ENCODE data around the gene USH2A.

USH2A gene

DNA sequence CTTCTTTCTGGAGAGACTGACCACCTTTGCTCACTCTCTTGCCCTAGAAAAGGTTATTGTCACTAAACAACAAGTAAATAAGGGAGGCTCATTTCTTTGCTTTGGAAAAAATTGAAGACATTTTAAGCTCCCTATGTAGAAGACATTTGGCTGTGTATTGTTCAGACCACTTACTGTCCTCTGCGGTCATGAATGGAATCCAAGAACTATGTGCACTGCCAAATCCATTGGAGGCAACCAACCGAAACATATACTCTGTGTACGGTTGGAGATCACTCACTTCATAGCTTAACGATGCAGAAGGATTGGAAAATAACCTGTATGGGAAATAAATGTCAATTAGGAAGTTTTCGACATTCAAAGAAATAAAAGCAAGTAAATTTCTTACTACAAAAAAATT, 523.3 kb downstream of the USH2A start:
- H3K4me1 ChIP-seq (ENCODE audit: control insufficient read depth, insufficient read depth, low read length, poor library complexity, severe bottlenecking), result peaks cover 3% of the 10 kb centered on the region
- H3K27ac ChIP-seq (ENCODE audit: low read depth, low read length, severe bottlenecking), result no peak overlapping the region
- no peak overlapping the region for H3K4me3 ChIP-seq (ENCODE audit: extremely low read depth, insufficient read depth, low read length, poor library complexity, severe bottlenecking)
- no peaks in the 10 kb centered on the region for H3K36me3 ChIP-seq (ENCODE audit: control insufficient read depth, insufficient read depth, low read length)
- H3K9me3 ChIP-seq (ENCODE audit: control insufficient read depth, low read length), result no peaks in the 10 kb centered on the region
- WGBS, 2 experiments (ENCODE audit: insufficient coverage in 2 of 2), result 96 to 97% methylated on average over 3 of the region's 5 CpGs

- Histone ChIP-seq H3K36me3 (ENCODE audit: control insufficient read depth, insufficient read depth, low read length) (no peaks in the 10 kb centered on the region), H3K4me3 (ENCODE audit: extremely low read depth, insufficient read depth, low read length, poor library complexity, severe bottlenecking) (no peak overlapping the region), H3K9me3 (ENCODE audit: control insufficient read depth, low read length) (no peaks in the 10 kb centered on the region), H3K4me1 (ENCODE audit: control insufficient read depth, insufficient read depth, low read length, poor library complexity, severe bottlenecking) (peaks cover 3% of the 10 kb centered on the region), H3K27ac (ENCODE audit: low read depth, low read length, severe bottlenecking) (no peak overlapping the region)
- WGBS, 2 experiments (ENCODE audit: insufficient coverage in 2 of 2), result no CpG with 5 or more reads among the region's 3 CpGs
Measured at GRCh38 chr1:215895893-215896292, 527.4 kb downstream of the USH2A start.

- WGBS, 2 experiments (ENCODE audit: insufficient coverage in 2 of 2), result no CpG with 5 or more reads among the region's 2 CpGs
- H3K36me3 ChIP-seq (ENCODE audit: control insufficient read depth, insufficient read depth, low read length), result no peaks in the 10 kb centered on the region
Measured at GRCh38 chr1:215895276-215895675, 528.0 kb downstream of the USH2A start.

GRCh38 chr1:215894617-215895016, 528.6 kb downstream of the USH2A start:
- Histone ChIP-seq H3K27ac (ENCODE audit: low read depth, low read length, severe bottlenecking) (no peak overlapping the region), H3K4me3 (ENCODE audit: extremely low read depth, insufficient read depth, low read length, poor library complexity, severe bottlenecking) (no peak overlapping the region), H3K36me3 (ENCODE audit: control insufficient read depth, insufficient read depth, low read length) (no peaks in the 10 kb centered on the region), H3K4me1 (ENCODE audit: control insufficient read depth, insufficient read depth, low read length, poor library complexity, severe bottlenecking) (peaks cover 3% of the 10 kb centered on the region), H3K9me3 (ENCODE audit: control insufficient read depth, low read length) (no peaks in the 10 kb centered on the region)
- 93 to 100% methylated on average over 2 to 3 of the region's 4 CpGs for WGBS, 2 experiments (ENCODE audit: insufficient coverage in 2 of 2)

More at GRCh38 chr1:215895276-215895675, 528.0 kb downstream of the USH2A start:
- Histone ChIP-seq H3K27ac (ENCODE audit: low read depth, low read length, severe bottlenecking) (no peak overlapping the region), H3K9me3 (ENCODE audit: control insufficient read depth, low read length) (no peaks in the 10 kb centered on the region), H3K4me3 (ENCODE audit: extremely low read depth, insufficient read depth, low read length, poor library complexity, severe bottlenecking) (no peak overlapping the region), H3K4me1 (ENCODE audit: control insufficient read depth, insufficient read depth, low read length, poor library complexity, severe bottlenecking) (peaks cover 3% of the 10 kb centered on the region)

- WGBS, 2 experiments (ENCODE audit: insufficient coverage in 2 of 2), result 100% methylated on average over 1 of the region's 7 CpGs; no CpG with 5 or more reads in 1 of the 2 experiments
- H3K4me3 ChIP-seq (ENCODE audit: extremely low read depth, insufficient read depth, low read length, poor library complexity, severe bottlenecking), result no peak overlapping the region
- H3K36me3 ChIP-seq (ENCODE audit: control insufficient read depth, insufficient read depth, low read length), result no peaks in the 10 kb centered on the region
- H3K9me3 ChIP-seq (ENCODE audit: control insufficient read depth, low read length), result no peaks in the 10 kb centered on the region
- no peak overlapping the region for H3K27ac ChIP-seq (ENCODE audit: low read depth, low read length, severe bottlenecking)
- H3K4me1 ChIP-seq (ENCODE audit: control insufficient read depth, insufficient read depth, low read length, poor library complexity, severe bottlenecking), result peaks cover 3% of the 10 kb centered on the region
Measured at GRCh38 chr1:215891266-215892057, 531.8 kb downstream of the USH2A start.

- Histone ChIP-seq H3K27ac (ENCODE audit: low read depth, low read length, severe bottlenecking) (no peak overlapping the region), H3K4me3 (ENCODE audit: extremely low read depth, insufficient read depth, low read length, poor library complexity, severe bottlenecking) (no peak overlapping the region), H3K4me1 (ENCODE audit: control insufficient read depth, insufficient read depth, low read length, poor library complexity, severe bottlenecking) (peaks cover 3% of the 10 kb centered on the region), H3K9me3 (ENCODE audit: control insufficient read depth, low read length) (no peaks in the 10 kb centered on the region), H3K36me3 (ENCODE audit: control insufficient read depth, insufficient read depth, low read length) (no peaks in the 10 kb centered on the region)
- no CpG with 5 or more reads among the region's 3 CpGs for WGBS, 2 experiments (ENCODE audit: insufficient coverage in 2 of 2)
Measured at GRCh38 chr1:215890438-215890837, 532.8 kb downstream of the USH2A start.

- Histone ChIP-seq H3K4me3 (ENCODE audit: extremely low read depth, insufficient read depth, low read length, poor library complexity, severe bottlenecking) (no peak overlapping the region), H3K36me3 (ENCODE audit: control insufficient read depth, insufficient read depth, low read length) (no peaks in the 10 kb centered on the region), H3K4me1 (ENCODE audit: control insufficient read depth, insufficient read depth, low read length, poor library complexity, severe bottlenecking) (no peaks in the 10 kb centered on the region), H3K27ac (ENCODE audit: low read depth, low read length, severe bottlenecking) (no peak overlapping the region), H3K9me3 (ENCODE audit: control insufficient read depth, low read length) (no peaks in the 10 kb centered on the region)
- WGBS, 2 experiments (ENCODE audit: insufficient coverage in 2 of 2), result 33 to 80% methylated on average over 1 of the region's 3 CpGs
Measured at GRCh38 chr1:215889871-215890270, 533.4 kb downstream of the USH2A start.

DNA sequence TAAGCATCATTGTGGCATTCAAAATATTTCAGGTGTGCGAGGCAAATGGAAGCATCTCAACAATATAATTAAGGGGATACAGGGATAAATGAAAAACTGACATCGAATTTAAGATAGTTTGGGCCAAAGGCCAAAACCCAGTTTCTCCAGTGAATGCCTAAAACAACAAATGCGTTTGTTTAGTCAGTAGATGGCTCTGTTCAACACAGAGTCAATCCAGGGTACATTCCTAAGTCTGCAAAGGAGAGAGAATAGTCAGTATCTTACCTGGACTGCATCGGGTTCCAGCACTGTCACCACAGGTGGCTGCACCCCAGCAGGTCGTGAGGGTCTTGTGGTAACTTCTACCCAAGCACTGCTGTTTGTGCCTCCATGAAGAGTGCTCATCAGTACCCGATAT, 535.1 kb downstream of the USH2A start:
- 77 to 83% methylated on average over 5 of the region's 6 CpGs for WGBS, 2 experiments (ENCODE audit: insufficient coverage in 2 of 2)
- no peaks in the 10 kb centered on the region for H3K36me3 ChIP-seq (ENCODE audit: control insufficient read depth, insufficient read depth, low read length)
- no peak overlapping the region for H3K27ac ChIP-seq (ENCODE audit: low read depth, low read length, severe bottlenecking)
- no peaks in the 10 kb centered on the region for H3K4me1 ChIP-seq (ENCODE audit: control insufficient read depth, insufficient read depth, low read length, poor library complexity, severe bottlenecking)
- no peak overlapping the region for H3K4me3 ChIP-seq (ENCODE audit: extremely low read depth, insufficient read depth, low read length, poor library complexity, severe bottlenecking)
- H3K9me3 ChIP-seq (ENCODE audit: control insufficient read depth, low read length), result no peaks in the 10 kb centered on the region

GRCh38 chr1:215887627-215888026, 535.6 kb downstream of the USH2A start:
- Histone ChIP-seq H3K4me3 (ENCODE audit: extremely low read depth, insufficient read depth, low read length, poor library complexity, severe bottlenecking) (no peak overlapping the region), H3K36me3 (ENCODE audit: control insufficient read depth, insufficient read depth, low read length) (no peaks in the 10 kb centered on the region), H3K9me3 (ENCODE audit: control insufficient read depth, low read length) (no peaks in the 10 kb centered on the region), H3K27ac (ENCODE audit: low read depth, low read length, severe bottlenecking) (no peak overlapping the region), H3K4me1 (ENCODE audit: control insufficient read depth, insufficient read depth, low read length, poor library complexity, severe bottlenecking) (no peaks in the 10 kb centered on the region)
- WGBS, 2 experiments (ENCODE audit: insufficient coverage in 2 of 2), result 82% methylated on average over 1 of the region's 2 CpGs; no CpG with 5 or more reads in 1 of the 2 experiments

DNA sequence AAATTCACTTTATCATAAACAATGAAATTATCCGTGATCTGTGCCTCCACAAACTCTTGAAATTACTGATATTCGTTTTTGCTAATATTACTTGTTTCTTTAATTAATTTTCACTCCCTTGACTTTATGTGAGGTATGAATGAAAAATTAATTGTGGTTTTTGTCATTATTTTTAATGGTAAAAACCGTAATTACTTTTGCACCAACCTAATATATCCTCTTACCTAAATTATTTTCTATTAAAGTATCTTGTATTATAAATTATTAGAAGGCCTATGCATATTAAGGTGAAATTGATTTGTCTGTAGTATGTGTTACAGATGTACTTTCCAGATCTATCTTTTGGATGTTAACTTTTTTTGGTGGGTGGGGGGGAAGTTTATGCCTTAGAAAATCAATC, 540.2 kb downstream of the USH2A start:
- no CpG with 5 or more reads among the region's 3 CpGs for WGBS, 2 experiments (ENCODE audit: insufficient coverage in 2 of 2)
- Histone ChIP-seq H3K4me3 (ENCODE audit: extremely low read depth, insufficient read depth, low read length, poor library complexity, severe bottlenecking) (no peak overlapping the region), H3K4me1 (ENCODE audit: control insufficient read depth, insufficient read depth, low read length, poor library complexity, severe bottlenecking) (no peaks in the 10 kb centered on the region), H3K27ac (ENCODE audit: low read depth, low read length, severe bottlenecking) (no peak overlapping the region), H3K9me3 (ENCODE audit: control insufficient read depth, low read length) (no peaks in the 10 kb centered on the region), H3K36me3 (ENCODE audit: control insufficient read depth, insufficient read depth, low read length) (no peaks in the 10 kb centered on the region)

DNA sequence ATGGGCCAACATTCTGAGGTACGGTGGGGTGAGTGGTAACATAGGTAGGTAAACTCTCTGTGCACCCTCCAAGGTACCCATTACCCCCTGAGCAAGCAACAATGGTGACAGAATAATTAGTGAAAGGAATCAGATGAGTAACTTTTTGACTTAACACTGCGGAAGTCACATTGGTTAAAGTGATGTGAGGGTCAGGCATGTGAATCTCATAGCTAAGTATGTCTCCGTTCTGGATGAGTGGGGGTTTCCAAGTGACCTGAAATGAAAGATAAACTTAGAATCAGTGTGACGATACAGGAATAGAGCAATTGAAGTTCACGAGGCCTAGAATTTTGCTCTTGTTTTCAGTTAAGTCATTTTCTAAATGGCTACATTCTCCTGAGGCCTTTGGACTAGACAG, 544.4 kb downstream of the USH2A start:
- Histone ChIP-seq H3K9me3 (ENCODE audit: control insufficient read depth, low read length) (no peaks in the 10 kb centered on the region), H3K27ac (ENCODE audit: low read depth, low read length, severe bottlenecking) (no peak overlapping the region), H3K4me3 (ENCODE audit: extremely low read depth, insufficient read depth, low read length, poor library complexity, severe bottlenecking) (no peak overlapping the region), H3K4me1 (ENCODE audit: control insufficient read depth, insufficient read depth, low read length, poor library complexity, severe bottlenecking) (no peaks in the 10 kb centered on the region), H3K36me3 (ENCODE audit: control insufficient read depth, insufficient read depth, low read length) (no peaks in the 10 kb centered on the region)
- WGBS, 2 experiments (ENCODE audit: insufficient coverage in 2 of 2), result 94 to 100% methylated on average over 3 to 4 of the region's 5 CpGs
